ENCODE measurements around the gene TNFRSF6B. TPM values are rescaled to one million over a fixed set of nuclear protein-coding genes. Genes with fewer than 3 reads are reported as not detected.

The TNFRSF6B gene
- total RNA-seq, 1 donor from 2014 or later = 7.1 TPM

DNA sequence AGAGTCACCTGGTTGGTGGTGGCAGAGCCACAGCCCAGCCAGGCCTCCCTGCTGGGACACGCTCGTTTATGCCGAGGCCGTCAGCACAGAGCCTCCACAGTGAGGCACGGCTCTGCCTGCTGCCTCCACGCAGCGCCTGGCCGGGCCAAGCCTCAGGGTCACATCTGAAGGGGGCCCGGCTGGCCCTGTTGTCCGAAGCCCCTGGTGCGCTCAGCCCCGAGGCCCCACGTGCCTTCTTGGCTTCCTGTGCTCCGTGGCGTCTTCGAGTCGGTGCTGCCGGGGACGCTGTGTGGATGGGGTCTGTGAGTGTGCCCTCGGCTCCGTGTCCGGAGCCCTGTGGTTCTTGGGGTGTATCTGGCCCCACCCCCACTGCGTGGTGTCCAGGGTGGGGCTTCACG, 10.4 kb upstream of the TNFRSF6B start:
- no peak overlapping the region for H3K4me3 ChIP-seq (ENCODE audit: low read depth, low read length)
- TF ChIP-seq, protein P1, sequence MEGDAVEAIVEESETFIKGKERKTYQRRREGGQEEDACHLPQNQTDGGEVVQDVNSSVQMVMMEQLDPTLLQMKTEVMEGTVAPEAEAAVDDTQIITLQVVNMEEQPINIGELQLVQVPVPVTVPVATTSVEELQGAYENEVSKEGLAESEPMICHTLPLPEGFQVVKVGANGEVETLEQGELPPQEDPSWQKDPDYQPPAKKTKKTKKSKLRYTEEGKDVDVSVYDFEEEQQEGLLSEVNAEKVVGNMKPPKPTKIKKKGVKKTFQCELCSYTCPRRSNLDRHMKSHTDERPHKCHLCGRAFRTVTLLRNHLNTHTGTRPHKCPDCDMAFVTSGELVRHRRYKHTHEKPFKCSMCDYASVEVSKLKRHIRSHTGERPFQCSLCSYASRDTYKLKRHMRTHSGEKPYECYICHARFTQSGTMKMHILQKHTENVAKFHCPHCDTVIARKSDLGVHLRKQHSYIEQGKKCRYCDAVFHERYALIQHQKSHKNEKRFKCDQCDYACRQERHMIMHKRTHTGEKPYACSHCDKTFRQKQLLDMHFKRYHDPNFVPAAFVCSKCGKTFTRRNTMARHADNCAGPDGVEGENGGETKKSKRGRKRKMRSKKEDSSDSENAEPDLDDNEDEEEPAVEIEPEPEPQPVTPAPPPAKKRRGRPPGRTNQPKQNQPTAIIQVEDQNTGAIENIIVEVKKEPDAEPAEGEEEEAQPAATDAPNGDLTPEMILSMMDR (IDR thresholded peaks at IDR 0.05; ENCODE audit: insufficient read depth, low read length, severe bottlenecking) = no peak
- no peak for FAIRE-seq
- DNase-seq (ENCODE audit: low read depth) = no peak
- no peaks in the 10 kb centered on the region for H3K36me3 ChIP-seq (ENCODE audit: control insufficient read depth, insufficient read depth, low read length)
- no peaks in the 10 kb centered on the region for H3K27me3 ChIP-seq (ENCODE audit: control insufficient read depth, insufficient read depth, low read length)

- no peaks in the 10 kb centered on the region for H3K36me3 ChIP-seq (ENCODE audit: control insufficient read depth, insufficient read depth, low read length)
- FAIRE-seq (no peak), DNase-seq (ENCODE audit: low read depth) (peak; percentile 72)
- no peaks in the 10 kb centered on the region for H3K27me3 ChIP-seq (ENCODE audit: control insufficient read depth, insufficient read depth, low read length)
- TF ChIP-seq, protein P1 (IDR thresholded peaks at IDR 0.05; ENCODE audit: insufficient read depth, low read length, severe bottlenecking) = no peak
- no peak overlapping the region for H3K4me3 ChIP-seq (ENCODE audit: low read depth, low read length)
These were observed 9.7 kb upstream of the TNFRSF6B start for GRCh38 chr20:63686492-63687321.

- Histone ChIP-seq H3K27me3 (ENCODE audit: control insufficient read depth, insufficient read depth, low read length) (no peaks in the 10 kb centered on the region), H3K36me3 (ENCODE audit: control insufficient read depth, insufficient read depth, low read length) (no peaks in the 10 kb centered on the region), H3K4me3 (ENCODE audit: low read depth, low read length) (no peak overlapping the region)
- no peak for FAIRE-seq
- no peak for DNase-seq (ENCODE audit: low read depth)
- TF ChIP-seq, protein P1 (IDR thresholded peaks at IDR 0.05; ENCODE audit: insufficient read depth, low read length, severe bottlenecking) = no peak
These were observed 8.9 kb upstream of the TNFRSF6B start for GRCh38 chr20:63687419-63688178.

DNA sequence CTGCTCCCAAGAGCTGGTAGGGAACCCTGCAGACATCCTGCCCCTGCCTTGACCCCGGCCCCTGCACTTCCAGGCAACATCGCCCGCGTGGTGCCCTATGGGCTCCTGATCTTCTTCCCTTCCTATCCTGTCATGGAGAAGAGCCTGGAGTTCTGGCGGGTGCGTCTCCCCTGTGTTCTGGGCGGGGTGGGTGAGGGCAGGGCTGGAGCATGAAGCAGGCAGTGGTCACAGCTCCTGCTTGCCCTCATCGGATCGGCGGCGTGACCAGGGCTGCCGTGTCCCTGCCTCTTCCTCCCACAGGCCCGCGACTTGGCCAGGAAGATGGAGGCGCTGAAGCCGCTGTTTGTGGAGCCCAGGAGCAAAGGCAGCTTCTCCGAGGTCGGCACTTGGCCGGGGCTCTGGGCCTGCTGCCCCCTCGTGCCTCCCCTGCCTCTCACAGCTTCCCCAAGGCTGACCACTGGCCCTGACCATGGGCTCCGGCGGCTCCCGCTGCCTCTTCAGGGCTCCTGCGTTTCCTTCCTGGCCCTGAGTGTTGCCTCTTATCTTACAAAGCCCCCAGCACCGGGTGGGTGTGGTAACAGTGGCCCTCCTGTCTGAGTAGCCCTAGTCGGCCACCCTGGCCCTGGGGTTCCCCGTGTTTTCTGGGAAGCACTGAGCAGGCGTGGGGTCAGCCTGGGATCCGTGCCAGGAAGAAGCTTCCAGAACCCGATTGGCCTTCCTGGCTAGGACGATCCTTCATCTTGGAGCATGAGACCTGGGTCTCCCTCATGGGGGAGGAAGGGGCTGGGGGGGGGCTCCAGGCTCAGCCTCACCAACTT, 8.0 kb upstream of the TNFRSF6B start:
- Histone ChIP-seq H3K27me3 (ENCODE audit: control insufficient read depth, insufficient read depth, low read length) (no peaks in the 10 kb centered on the region), H3K4me3 (ENCODE audit: low read depth, low read length) (no peak overlapping the region), H3K36me3 (ENCODE audit: control insufficient read depth, insufficient read depth, low read length) (no peaks in the 10 kb centered on the region)
- FAIRE-seq (no peak), DNase-seq (ENCODE audit: low read depth) (no peak)
- TF ChIP-seq, protein P1 (IDR thresholded peaks at IDR 0.05; ENCODE audit: insufficient read depth, low read length, severe bottlenecking) = no peak

- TF ChIP-seq, protein P1 (IDR thresholded peaks at IDR 0.05; ENCODE audit: insufficient read depth, low read length, severe bottlenecking) = no peak
- FAIRE-seq (no peak), DNase-seq (ENCODE audit: low read depth) (no peak)
- no peaks in the 10 kb centered on the region for H3K27me3 ChIP-seq (ENCODE audit: control insufficient read depth, insufficient read depth, low read length)
- no peak overlapping the region for H3K4me3 ChIP-seq (ENCODE audit: low read depth, low read length)
- peaks cover 4% of the 10 kb centered on the region for H3K36me3 ChIP-seq (ENCODE audit: control insufficient read depth, insufficient read depth, low read length)
These were observed 7.1 kb upstream of the TNFRSF6B start for GRCh38 chr20:63689046-63690002.
